ENCODE data around the gene SLC13A3. TPM values are rescaled to one million over a fixed set of nuclear protein-coding genes. Genes with fewer than 3 reads are reported as not detected.
A peak's percentile ranks its signal among the peaks of the same experiment; 100 is the strongest.

The SLC13A3 gene
- total RNA-seq, 3 donors from 2014 or later = 1.3 to 2.9 (median 1.6) TPM

GRCh38 chr20:46690219-46691106 lies 39.2 kb upstream of the SLC13A3 start:
- H3K36me3 ChIP-seq = no peaks in the 10 kb centered on the region
- no peak for DNase-seq (ENCODE audit: low spot score in 2 of 2)
- no peak for TF ChIP-seq CTCF (IDR thresholded peaks at IDR 0.05)
- TF ChIP-seq POLR2AphosphoS5 (IDR thresholded peaks at IDR 0.05) = no peak
- no peak for TF ChIP-seq POLR2A (IDR thresholded peaks at IDR 0.05)
- H3K27ac ChIP-seq = peak overlapping the region; percentile 95 to 97
- H3K4me1 ChIP-seq = no peaks in the 10 kb centered on the region
- no peaks in the 10 kb centered on the region for H3K9me3 ChIP-seq
- H3K4me3 ChIP-seq = peak overlapping the region; percentile 69 to 92 (median 83)
- intact Hi-C loops (cut with DNase I; ENCODE audit: low total_unique reads) = no loop called here
- no peaks in the 10 kb centered on the region for H3K27me3 ChIP-seq

GRCh38 chr20:46689754-46690085 lies 38.5 kb upstream of the SLC13A3 start:
- H3K27me3 ChIP-seq = no peaks in the 10 kb centered on the region
- H3K9me3 ChIP-seq = no peaks in the 10 kb centered on the region
- TF ChIP-seq POLR2A (IDR thresholded peaks at IDR 0.05) (no peak), POLR2AphosphoS5 (IDR thresholded peaks at IDR 0.05) (no peak), CTCF (IDR thresholded peaks at IDR 0.05) (no peak)
- H3K4me3 ChIP-seq = peak overlapping the region; percentile 69 to 92 (median 83)
- DNase-seq (ENCODE audit: low spot score in 2 of 2) = no peak
- peak overlapping the region; percentile 95 to 97 for H3K27ac ChIP-seq
- no peaks in the 10 kb centered on the region for H3K36me3 ChIP-seq
- no peaks in the 10 kb centered on the region for H3K4me1 ChIP-seq
- intact Hi-C loops (cut with DNase I; ENCODE audit: low total_unique reads) = loop anchor here (10.0 kb wide), 1 partner anchor 1345 kb away; the partner anchor contains the start of gene SDC4

- H3K4me3 ChIP-seq = peak within 1 kb of the TSS; percentile 69 to 92 (median 83)
- H3K27me3 ChIP-seq = no peaks in the 10 kb centered on the region
- no peaks in the 10 kb centered on the region for H3K36me3 ChIP-seq
- no peaks in the 10 kb centered on the region for H3K4me1 ChIP-seq
- no peaks in the 10 kb centered on the region for H3K9me3 ChIP-seq
- peak; percentile 97 to 99 for DNase-seq (ENCODE audit: low spot score in 2 of 2)
- peak in 2 of 3 donors; percentile 71 to 73 for TF ChIP-seq CTCF (IDR thresholded peaks at IDR 0.05)
- TF ChIP-seq POLR2AphosphoS5 (IDR thresholded peaks at IDR 0.05) = peak; percentile 63 to 77 (median 67)
- TF ChIP-seq POLR2A (IDR thresholded peaks at IDR 0.05) = peak; percentile 59
- peak within 1 kb of the TSS; percentile 95 to 97 for H3K27ac ChIP-seq
- intact Hi-C loops (cut with DNase I; ENCODE audit: low total_unique reads) = loop anchor here (10.0 kb wide), 1 partner anchor 1344 kb away; the partner anchor contains the start of gene SDC4
Observed at GRCh38 chr20:46689082-46689753, 38.0 kb upstream of the SLC13A3 start, which contains the start of gene TP53RK. Gene TP53RK (minus strand): TSS chr20:46689444. CDS start chr20:46689414, 30 bp downstream.

- H3K27me3 ChIP-seq = no peaks in the 10 kb centered on the region
- no peaks in the 10 kb centered on the region for H3K9me3 ChIP-seq
- H3K4me3 ChIP-seq = peak overlapping the region; percentile 69 to 92 (median 83)
- TF ChIP-seq POLR2A (IDR thresholded peaks at IDR 0.05) (no peak), CTCF (IDR thresholded peaks at IDR 0.05) (no peak), POLR2AphosphoS5 (IDR thresholded peaks at IDR 0.05) (no peak)
- H3K36me3 ChIP-seq = no peaks in the 10 kb centered on the region
- peaks cover 0 to 3% of the 10 kb centered on the region in 2 donors for H3K4me1 ChIP-seq
- H3K27ac ChIP-seq = peak overlapping the region; percentile 95 to 97
- intact Hi-C loops (cut with DNase I; ENCODE audit: low total_unique reads) = loop anchor here (10.0 kb wide), 1 partner anchor 1344 kb away; the partner anchor contains the start of gene SDC4
- DNase-seq (ENCODE audit: low spot score in 2 of 2) = peak in 1 of 2 donors; percentile 40
Observed at GRCh38 chr20:46688151-46689081, 37.2 kb upstream of the SLC13A3 start.
